GM12865 (cell line): ENCODE data around the gene BARX2.

Experiments used
- DNase-seq: peaks from one replicate; pipeline ENCODE4 v3.0.0; 2010; ENCODE audit warnings: low read depth
- H3K4me3 ChIP-seq: 2 replicates; pipeline ENCODE4 v1.5.1; 2011; ENCODE audit warnings: mild to moderate bottlenecking, low read depth, low read length, control low read depth
- TF ChIP-seq, protein P1 (sequence below): IDR thresholded peaks from 2 replicates; pipeline ENCODE4 v1.5.1; 2011; ENCODE audit warnings: low read length, control low read depth, low read depth, inconsistent platforms; ENCODE audit not compliant: insufficient read depth; ENCODE audit errors: missing control alignments

Gene BARX2

DNA sequence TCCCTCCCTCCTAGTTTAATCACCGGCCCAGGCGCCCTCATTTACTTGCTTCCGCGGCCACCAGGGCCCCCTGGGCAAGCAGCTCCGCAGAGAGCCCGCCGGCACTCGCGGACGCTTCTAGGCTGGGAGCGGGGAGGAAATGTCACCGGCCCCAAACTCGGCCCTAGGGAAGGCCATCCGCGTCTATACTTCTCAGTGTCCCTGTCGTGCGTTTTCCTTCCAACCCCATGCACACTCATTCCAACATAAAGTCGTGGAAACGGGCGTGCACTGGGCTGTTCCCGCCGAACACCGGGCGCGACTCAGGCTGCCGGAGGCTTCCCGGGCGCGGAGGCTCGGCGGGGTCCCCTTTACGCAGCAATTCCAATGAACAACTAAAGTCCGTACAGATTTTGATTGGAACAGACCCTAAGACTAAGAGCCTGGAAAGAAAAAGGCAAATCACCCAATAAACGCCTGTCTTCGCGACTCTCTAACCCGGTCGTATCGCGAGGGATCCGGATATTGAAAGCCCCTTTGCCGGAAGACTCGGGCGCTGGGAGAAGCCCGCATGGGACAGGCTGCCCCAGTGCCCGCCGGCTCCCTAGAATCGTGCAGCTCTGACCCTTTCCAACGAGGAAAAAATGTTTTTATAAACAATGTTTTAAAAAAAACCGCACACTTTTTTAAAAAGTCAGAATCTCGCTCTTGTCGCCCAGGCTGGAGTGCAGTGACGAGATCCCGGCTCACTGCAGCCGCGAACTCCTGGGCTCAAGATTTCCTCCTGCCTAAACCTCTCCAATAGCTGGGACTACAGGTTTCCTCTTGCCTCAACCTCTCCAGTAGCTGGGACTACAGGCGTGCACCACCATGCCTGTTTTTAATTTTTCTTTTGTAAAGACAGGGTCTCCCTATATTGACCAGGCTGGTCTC, 1.3 kb upstream of the BARX2 start:
- TF ChIP-seq, protein P1, sequence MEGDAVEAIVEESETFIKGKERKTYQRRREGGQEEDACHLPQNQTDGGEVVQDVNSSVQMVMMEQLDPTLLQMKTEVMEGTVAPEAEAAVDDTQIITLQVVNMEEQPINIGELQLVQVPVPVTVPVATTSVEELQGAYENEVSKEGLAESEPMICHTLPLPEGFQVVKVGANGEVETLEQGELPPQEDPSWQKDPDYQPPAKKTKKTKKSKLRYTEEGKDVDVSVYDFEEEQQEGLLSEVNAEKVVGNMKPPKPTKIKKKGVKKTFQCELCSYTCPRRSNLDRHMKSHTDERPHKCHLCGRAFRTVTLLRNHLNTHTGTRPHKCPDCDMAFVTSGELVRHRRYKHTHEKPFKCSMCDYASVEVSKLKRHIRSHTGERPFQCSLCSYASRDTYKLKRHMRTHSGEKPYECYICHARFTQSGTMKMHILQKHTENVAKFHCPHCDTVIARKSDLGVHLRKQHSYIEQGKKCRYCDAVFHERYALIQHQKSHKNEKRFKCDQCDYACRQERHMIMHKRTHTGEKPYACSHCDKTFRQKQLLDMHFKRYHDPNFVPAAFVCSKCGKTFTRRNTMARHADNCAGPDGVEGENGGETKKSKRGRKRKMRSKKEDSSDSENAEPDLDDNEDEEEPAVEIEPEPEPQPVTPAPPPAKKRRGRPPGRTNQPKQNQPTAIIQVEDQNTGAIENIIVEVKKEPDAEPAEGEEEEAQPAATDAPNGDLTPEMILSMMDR: no peak
- H3K4me3 ChIP-seq: no peak overlapping the region
- DNase-seq: no peak

DNA sequence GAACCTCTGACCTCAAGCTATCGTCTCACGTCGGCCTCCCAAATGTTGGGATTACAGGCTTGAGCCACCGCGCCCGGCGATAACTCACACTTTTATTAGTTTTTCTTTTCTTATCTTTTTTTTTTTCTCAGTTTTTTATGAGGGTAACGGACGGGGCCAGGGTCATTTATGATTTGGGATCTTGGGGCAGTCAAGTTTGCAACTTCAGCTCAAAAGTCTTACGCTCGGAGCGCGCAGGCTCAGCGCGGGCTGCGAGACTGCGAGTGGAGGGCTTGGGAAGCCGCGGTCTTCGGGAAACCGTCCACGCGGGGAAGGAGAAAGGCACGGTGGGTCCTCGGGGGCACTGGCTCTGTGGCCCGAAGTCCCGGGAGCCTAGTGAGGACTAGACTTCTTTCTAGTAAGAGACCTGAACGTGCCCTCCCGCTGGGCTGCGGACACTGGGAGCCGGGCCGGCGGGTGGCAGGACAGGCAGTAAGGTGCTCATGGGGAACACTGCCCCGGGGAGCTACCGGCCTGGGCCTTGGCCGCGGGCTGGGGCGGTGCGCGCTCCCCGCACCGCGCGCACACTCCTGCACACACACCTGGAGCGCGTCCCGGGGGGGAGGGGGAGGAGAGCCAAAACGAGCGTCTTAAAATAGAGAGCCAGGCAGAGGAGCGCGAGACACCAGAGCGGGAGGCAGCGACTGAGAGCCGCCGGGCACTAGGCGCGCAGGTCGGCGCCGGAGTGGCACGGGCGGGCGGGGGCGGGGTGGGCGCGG, 476 bp upstream of the BARX2 start:
- DNase-seq: no peak
- no peak overlapping the region for H3K4me3 ChIP-seq
- TF ChIP-seq, protein P1: no peak

DNA sequence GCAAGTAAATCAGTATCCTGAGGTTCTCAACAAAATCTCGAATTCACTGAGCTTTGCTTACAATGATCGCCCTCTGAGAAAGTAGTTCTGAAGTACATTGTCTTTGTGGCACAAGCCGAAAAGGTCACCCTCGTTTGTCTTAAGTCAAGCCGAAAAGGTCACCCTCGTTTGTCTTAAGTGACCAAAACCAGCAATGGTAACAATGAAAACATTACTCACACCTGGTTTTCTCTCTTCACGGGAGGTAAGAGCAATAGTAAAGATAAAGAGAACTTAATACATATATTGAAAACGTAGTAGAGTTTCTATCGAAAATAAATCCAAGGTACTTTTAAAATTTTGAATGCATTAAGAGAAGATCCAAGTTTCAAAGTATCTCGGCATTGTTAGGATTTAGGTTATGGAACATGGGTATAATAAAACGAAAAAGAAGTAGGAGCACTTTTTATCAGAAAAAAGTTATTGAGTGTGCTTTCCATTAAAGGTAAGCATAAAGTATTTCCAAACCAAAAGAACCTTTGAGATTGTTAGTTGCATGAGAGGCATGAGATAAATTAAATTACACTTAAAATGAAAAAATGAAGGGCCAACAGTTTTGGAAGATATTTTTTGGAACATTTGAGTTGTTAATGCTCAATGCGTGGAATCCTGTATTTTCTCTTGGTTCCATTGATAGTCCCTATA, 1.2 kb downstream of the BARX2 start:
- no peak overlapping the region for H3K4me3 ChIP-seq
- TF ChIP-seq, protein P1: no peak
- DNase-seq: no peak

DNA sequence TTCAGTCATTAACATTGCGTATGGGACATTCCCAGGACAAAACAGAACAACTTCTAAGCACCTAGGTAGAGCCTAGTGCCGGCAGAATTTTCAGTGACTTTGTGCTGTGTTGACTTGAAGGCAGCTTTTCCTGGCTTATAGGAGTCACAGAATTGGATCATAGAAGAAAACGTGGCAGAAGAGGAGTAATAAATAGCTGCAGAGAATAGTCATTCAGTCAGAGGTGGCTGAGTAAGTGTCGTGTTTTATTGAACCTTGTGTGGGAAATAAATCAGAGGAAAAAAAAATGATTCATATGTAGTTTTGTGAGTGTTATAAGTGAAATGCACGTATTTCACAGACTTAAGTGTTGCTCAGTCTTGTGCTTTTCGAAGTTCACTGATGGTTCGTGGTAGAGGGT, 2.1 kb downstream of the BARX2 start:
- TF ChIP-seq, protein P1: no peak
- H3K4me3 ChIP-seq: no peak overlapping the region
- DNase-seq: no peak

DNA sequence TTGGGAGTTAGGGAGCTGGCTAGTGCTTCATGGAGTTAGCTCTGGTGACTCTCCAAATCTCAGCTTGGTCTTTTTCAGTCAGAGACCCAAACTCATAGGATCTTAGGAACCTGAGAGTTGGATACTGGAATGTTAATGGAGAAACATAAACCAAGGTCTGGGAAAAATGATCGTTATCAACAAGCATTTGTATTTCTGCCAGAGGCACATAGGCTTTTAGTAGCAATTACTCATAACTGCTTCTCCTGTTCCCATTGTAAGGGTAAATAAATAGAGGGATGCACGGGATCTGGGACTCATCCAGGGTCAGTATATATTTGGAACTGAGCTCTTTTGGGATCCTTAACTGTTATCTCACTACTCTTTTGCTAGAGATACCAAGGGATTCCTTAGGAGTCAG, 4.8 kb downstream of the BARX2 start:
- H3K4me3 ChIP-seq: no peak overlapping the region
- DNase-seq: no peak
- TF ChIP-seq, protein P1: no peak

DNA sequence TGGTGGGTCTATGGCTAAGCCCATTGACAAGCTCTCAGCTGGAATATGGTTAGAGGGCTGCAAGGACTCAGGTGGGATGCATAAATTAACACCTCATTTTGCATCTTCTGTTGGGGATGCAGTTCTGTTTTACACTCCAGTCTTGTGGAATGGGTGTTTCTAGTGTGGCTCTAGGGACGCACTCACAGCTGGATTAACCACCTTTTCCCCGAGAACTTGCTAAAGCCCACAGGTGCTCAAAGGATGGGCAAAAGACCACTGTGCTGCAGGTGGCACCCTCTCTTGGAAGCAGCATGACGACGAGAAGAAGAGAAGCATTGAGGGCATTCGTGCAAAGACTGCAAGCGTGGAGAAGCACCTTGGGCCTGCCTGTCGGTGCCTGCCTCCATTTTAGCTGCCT, 6.9 kb downstream of the BARX2 start:
- DNase-seq: no peak
- H3K4me3 ChIP-seq: no peak overlapping the region
- TF ChIP-seq, protein P1: no peak
